HG03354 (cell line): Measurements from ENCODE around the gene TFG.
"Not testable (repeated sequence)": the region's sequence is repeated elsewhere in the genome, so short reads cannot be mapped to it uniquely, and the experiment has no call there.

Source experiments
- ATAC-seq: cut with Tn5 transposase; IDR thresholded peaks from one replicate; pipeline ENCODE4 v1.9.1; 2021; ENCODE audit warnings: mild to moderate bottlenecking; ENCODE audit not compliant: unreplicated experiment, poor library complexity, severe bottlenecking

Gene TFG

GRCh38 chr3:100708989-100709841 is at the start of gene TFG:
TFG (plus strand) TSS chr3:100709494; CDS start chr3:100713686, 4,192 bp downstream.
- peak; percentile 92 for ATAC-seq

- ATAC-seq, result not testable (repeated sequence)
Measured at GRCh38 chr3:100661294-100661693, 48.0 kb upstream of the TFG start.

GRCh38 chr3:100662113-100662823 is 47.0 kb upstream of the TFG start:
- ATAC-seq, result no peak

- peak; percentile 68 for ATAC-seq
Measured at GRCh38 chr3:100665230-100665629, 44.1 kb upstream of the TFG start.

GRCh38 chr3:100666699-100667098 is 42.6 kb upstream of the TFG start:
- ATAC-seq, result not testable (repeated sequence)

GRCh38 chr3:100667316-100667715 is 42.0 kb upstream of the TFG start:
- not testable (repeated sequence) for ATAC-seq

GRCh38 chr3:100670995-100671394 is 38.3 kb upstream of the TFG start:
- ATAC-seq, result not testable (repeated sequence)

GRCh38 chr3:100681496-100681895 is 27.8 kb upstream of the TFG start:
- no peak for ATAC-seq

- no peak for ATAC-seq
Measured at GRCh38 chr3:100682056-100682853, 27.0 kb upstream of the TFG start.

- ATAC-seq, result no peak
Measured at GRCh38 chr3:100682854-100683760, 26.2 kb upstream of the TFG start.

GRCh38 chr3:100693225-100693624 is 16.1 kb upstream of the TFG start:
- ATAC-seq, result no peak

GRCh38 chr3:100695696-100696095 is 13.6 kb upstream of the TFG start:
- ATAC-seq, result no peak

GRCh38 chr3:100696161-100696560 is 13.1 kb upstream of the TFG start:
- no peak for ATAC-seq

- ATAC-seq, result no peak
Measured at GRCh38 chr3:100697172-100697571, 12.1 kb upstream of the TFG start.

- ATAC-seq, result no peak
Measured at GRCh38 chr3:100697723-100698285, 11.5 kb upstream of the TFG start.

- no peak for ATAC-seq
Measured at GRCh38 chr3:100698736-100699135, 10.6 kb upstream of the TFG start.

GRCh38 chr3:100700708-100701107 is 8.6 kb upstream of the TFG start:
- no peak for ATAC-seq

- ATAC-seq, result no peak
Measured at GRCh38 chr3:100702082-100702979, 7.0 kb upstream of the TFG start.
